Suppressor macrophage (primary cell): ENCODE data around the gene MALL.
"Not testable (repeated sequence)": the region's sequence is repeated elsewhere in the genome, so short reads cannot be mapped to it uniquely, and the experiment has no call there.

Experiments used
- DNase-seq, 4 experiments: peaks; one replicate each; pipeline ENCODE4 v3.0.0-alpha.2; 2020 to 2022

The MALL gene

DNA sequence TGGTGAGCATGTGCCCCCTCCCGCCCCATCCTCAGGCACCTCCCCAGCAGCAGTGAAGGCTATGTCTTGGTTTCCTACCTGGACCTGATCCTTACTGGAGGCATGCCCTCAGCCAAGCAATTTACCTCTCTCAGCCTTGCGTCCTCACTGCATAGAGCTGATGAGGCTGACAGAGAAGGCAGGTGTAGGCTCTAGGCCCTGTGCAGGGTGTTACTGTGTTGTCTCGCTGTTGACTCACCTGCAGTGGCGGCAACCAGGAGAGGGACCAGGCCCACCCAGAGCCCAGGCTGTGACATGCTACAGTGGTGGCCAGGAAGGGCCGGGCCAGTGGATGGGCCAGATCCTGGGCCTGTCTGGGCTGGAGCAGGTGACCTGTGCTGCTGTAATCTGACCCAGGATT is 65.9 kb downstream of the MALL start:
- not testable (repeated sequence) for DNase-seq

GRCh38 chr2:110048255-110049197 is 67.1 kb downstream of the MALL start:
- DNase-seq = not testable (repeated sequence)

- DNase-seq = not testable (repeated sequence)
Measured at GRCh38 chr2:110047225-110047624, 68.4 kb downstream of the MALL start.

DNA sequence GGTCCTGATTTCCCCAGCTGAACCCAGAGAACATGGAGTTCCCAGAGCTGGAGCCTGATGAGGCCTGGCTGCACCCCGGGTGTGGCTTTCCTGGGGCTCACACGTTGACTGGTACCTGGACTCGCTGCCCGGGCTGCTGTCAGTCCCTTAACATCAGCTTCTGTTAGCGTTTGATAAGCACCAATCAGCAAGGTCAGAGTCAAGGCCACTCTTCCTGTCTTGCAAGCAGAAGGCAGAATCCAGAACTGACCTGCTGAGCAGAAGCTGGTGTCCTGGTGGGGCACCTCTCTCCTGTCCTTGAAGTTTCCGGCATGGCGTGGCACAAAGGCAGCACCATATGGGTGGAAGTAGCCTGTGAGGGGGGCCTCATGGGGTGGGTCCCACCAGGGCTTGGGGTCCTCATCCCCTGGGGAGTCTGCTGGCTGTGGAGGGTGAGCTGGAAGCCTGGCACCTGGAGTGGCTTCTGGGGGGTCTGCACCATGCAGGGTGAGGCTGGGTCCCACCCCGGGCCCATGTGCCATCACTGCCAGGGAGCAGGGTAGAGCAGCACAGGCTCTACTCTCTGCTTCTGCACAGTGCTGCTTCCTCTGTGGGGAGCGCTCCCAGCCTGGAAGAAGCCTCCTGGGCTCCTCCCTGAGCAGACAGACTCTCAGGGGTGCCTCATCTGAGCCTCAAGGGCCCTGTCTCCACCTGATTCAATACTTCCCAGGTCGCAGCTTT is 73.5 kb downstream of the MALL start:
- not testable (repeated sequence) for DNase-seq

DNA sequence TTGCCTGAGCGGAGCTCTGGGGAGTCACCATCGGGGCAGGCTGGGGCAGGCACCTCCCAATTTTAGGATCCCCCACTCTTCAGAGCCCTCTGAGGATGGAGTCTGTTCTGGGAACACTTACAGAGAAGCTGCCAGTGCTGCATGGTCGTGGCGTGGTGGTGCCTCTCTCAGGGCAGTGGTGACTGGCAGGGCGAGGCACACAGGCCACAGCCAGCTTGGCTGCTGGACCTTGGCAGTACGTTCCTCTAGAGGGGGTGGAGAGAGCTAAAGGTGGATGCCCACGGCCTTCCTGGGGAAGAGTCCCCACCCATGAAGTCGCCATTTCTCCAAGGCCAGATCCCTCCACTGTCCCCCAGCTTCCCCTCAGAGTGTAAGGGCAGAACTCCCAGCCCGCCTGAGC is 78.3 kb downstream of the MALL start:
- not testable (repeated sequence) for DNase-seq

- not testable (repeated sequence) for DNase-seq
Measured at GRCh38 chr2:110035384-110035783, 80.2 kb downstream of the MALL start.

- not testable (repeated sequence) for DNase-seq
Measured at GRCh38 chr2:110034935-110035334, 80.7 kb downstream of the MALL start.
